ENCODE measurements around the gene DPCD.

GRCh38 chr10:101565370-101565900, 22.7 kb upstream of the DPCD start:
- TF ChIP-seq, protein P1, sequence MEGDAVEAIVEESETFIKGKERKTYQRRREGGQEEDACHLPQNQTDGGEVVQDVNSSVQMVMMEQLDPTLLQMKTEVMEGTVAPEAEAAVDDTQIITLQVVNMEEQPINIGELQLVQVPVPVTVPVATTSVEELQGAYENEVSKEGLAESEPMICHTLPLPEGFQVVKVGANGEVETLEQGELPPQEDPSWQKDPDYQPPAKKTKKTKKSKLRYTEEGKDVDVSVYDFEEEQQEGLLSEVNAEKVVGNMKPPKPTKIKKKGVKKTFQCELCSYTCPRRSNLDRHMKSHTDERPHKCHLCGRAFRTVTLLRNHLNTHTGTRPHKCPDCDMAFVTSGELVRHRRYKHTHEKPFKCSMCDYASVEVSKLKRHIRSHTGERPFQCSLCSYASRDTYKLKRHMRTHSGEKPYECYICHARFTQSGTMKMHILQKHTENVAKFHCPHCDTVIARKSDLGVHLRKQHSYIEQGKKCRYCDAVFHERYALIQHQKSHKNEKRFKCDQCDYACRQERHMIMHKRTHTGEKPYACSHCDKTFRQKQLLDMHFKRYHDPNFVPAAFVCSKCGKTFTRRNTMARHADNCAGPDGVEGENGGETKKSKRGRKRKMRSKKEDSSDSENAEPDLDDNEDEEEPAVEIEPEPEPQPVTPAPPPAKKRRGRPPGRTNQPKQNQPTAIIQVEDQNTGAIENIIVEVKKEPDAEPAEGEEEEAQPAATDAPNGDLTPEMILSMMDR (IDR thresholded peaks at IDR 0.05) = no peak
- TF ChIP-seq POLR2A (IDR thresholded peaks at IDR 0.05) = no peak
